Keratinocyte (primary cell): ENCODE data around the gene OR2T27. TPM values are rescaled to one million over a fixed set of nuclear protein-coding genes. Genes with fewer than 3 reads are reported as not detected.
"Not testable (repeated sequence)": the region's sequence is repeated elsewhere in the genome, so short reads cannot be mapped to it uniquely, and the experiment has no call there.

ENCODE experiments used
- DNase-seq: peaks from one replicate; pipeline ENCODE4 v3.0.0-alpha.2; 2011; ENCODE audit warnings: low read depth, missing footprints, low spot score
- FAIRE-seq: peaks from 2 replicates; lab custom pipeline; 2011; peaks lifted over from hg19 to GRCh38; lab: Jason Lieb, UNC
- H2AFZ ChIP-seq: 2 replicates; pipeline ENCODE4 v1.6.0; 2012; ENCODE audit warnings: low read length, control low read depth, inconsistent platforms; ENCODE audit not compliant: control insufficient read depth
- H3K27ac ChIP-seq: 2 replicates; pipeline ENCODE4 v1.5.1; 2011; ENCODE audit warnings: low read length; ENCODE audit not compliant: control insufficient read depth, insufficient read depth
- H3K27me3 ChIP-seq: 3 replicates; pipeline ENCODE4 v1.6.0; 2011; ENCODE audit warnings: low read length; ENCODE audit not compliant: control insufficient read depth, insufficient read depth; ENCODE audit errors: extremely low read depth
- H3K36me3 ChIP-seq, 2 experiments: 2 replicates in 1 of 2; 3 replicates in 1 of 2; pipeline ENCODE4 v1.5.1; 2011; ENCODE audit warnings: low read length in 2 of 2, mild to moderate bottlenecking in 1 of 2; ENCODE audit not compliant: control insufficient read depth in 2 of 2, insufficient read depth in 2 of 2; ENCODE audit errors: extremely low read depth in 1 of 2
- H3K4me1 ChIP-seq: 3 replicates; pipeline ENCODE4 v1.5.1; 2011; ENCODE audit warnings: low read length; ENCODE audit not compliant: control insufficient read depth, insufficient read depth; ENCODE audit errors: extremely low read depth
- H3K4me2 ChIP-seq: 3 replicates; pipeline ENCODE4 v1.6.0; 2011; ENCODE audit warnings: low read depth, low read length; ENCODE audit not compliant: control insufficient read depth, insufficient read depth; ENCODE audit errors: extremely low read depth
- H3K4me3 ChIP-seq, 3 experiments: fragments of 200-600 bp in 1 of 3; sonication (generic) in 1 of 3; 2 replicates in 2 of 3; 3 replicates in 1 of 3; pipeline ENCODE4 v1.5.1; 2011 to 2016; ENCODE audit warnings: low read length in 3 of 3, mild to moderate bottlenecking in 3 of 3, control low read depth in 2 of 3, inconsistent platforms in 1 of 3, low read depth in 1 of 3, mixed read lengths in 1 of 3, mixed run types in 1 of 3, moderate library complexity in 1 of 3; ENCODE audit not compliant: control insufficient read depth in 2 of 3, insufficient read depth in 2 of 3; ENCODE audit errors: extremely low read depth in 1 of 3
- H3K79me2 ChIP-seq: 2 replicates; pipeline ENCODE4 v1.6.0; 2012; ENCODE audit warnings: low read length; ENCODE audit not compliant: control insufficient read depth, insufficient read depth
- H3K9ac ChIP-seq: 3 replicates; pipeline ENCODE4 v1.6.0; 2011; ENCODE audit warnings: low read length; ENCODE audit not compliant: control insufficient read depth, insufficient read depth; ENCODE audit errors: extremely low read depth
- H3K9me1 ChIP-seq: 3 replicates; pipeline ENCODE4 v1.6.0; 2011; ENCODE audit warnings: low read length; ENCODE audit not compliant: control insufficient read depth, insufficient read depth; ENCODE audit errors: extremely low read depth
- H3K9me3 ChIP-seq: 2 replicates; pipeline ENCODE4 v1.5.1; 2012; ENCODE audit warnings: low read depth, low read length; ENCODE audit not compliant: control insufficient read depth
- H4K20me1 ChIP-seq: 3 replicates; pipeline ENCODE4 v1.6.0; 2011; ENCODE audit warnings: low read length; ENCODE audit not compliant: control insufficient read depth, insufficient read depth; ENCODE audit errors: extremely low read depth
- CTCF ChIP-seq, 3 experiments: IDR thresholded peaks in 1 of 3; conservative IDR thresholded peaks in 1 of 3; optimal IDR thresholded peaks in 1 of 3; 2 replicates in 2 of 3; 3 replicates in 1 of 3; pipeline versions ENCODE3 to v1.5.1; 2011; ENCODE audit warnings: low read length in 3 of 3, mild to moderate bottlenecking in 3 of 3, moderate library complexity in 2 of 3, control low read depth in 1 of 3, inconsistent platforms in 1 of 3; ENCODE audit not compliant: insufficient read depth in 2 of 3; ENCODE audit errors: extremely low read depth in 1 of 3
- EZH2 ChIP-seq: IDR thresholded peaks from one replicate; pipeline ENCODE4 v1.6.1; 2012; ENCODE audit warnings: inconsistent platforms, mild to moderate bottlenecking, low read length, moderate library complexity
- dilution Hi-C: fragments of 300-500 bp; cut with MboI; formaldehyde crosslinking; loops from one replicate; pipeline ENCODE4 v1.7.0; 2020; ENCODE audit warnings: low sequenced_read_pairs; ENCODE audit not compliant: extremely low pct_ligation_motif_present
- polyA minus RNA-seq, 3 experiments: library from RNA; depleted of rRNA, polyadenylated mRNA; stranded (reverse); fragments of >200 nt; gene quantifications; 1 replicate in 1 of 3; 2 replicates in 1 of 3; 3 replicates in 1 of 3; pipeline ENCODE4 v1.2.3, GENCODE V29; 2011
- polyA plus RNA-seq, 5 experiments: library from polyadenylated mRNA; depleted of rRNA in 3 of 5; stranded (reverse) in 3 of 5; stranded (forward) in 1 of 5; unstranded in 1 of 5; fragments of >200 nt; gene quantifications; 1 replicate in 1 of 5; 2 replicates in 3 of 5; 3 replicates in 1 of 5; pipeline versions ENCODE4 v1.2.1 to v1.2.3, GENCODE V29; 2011 to 2012; ENCODE audit warnings: missing spikeins in 2 of 5, low read depth in 1 of 5, low replicate concordance in 1 of 5

OR2T27 gene
- polyA plus RNA-seq (not detected in 3 replicates), polyA minus RNA-seq (not detected in 3 replicates)
- polyA plus RNA-seq (2011; ENCODE audit: low read depth): not detected
- not detected in 2 replicates for polyA plus RNA-seq (2011; cell fraction: cytosol; rRNA removed)
- polyA plus RNA-seq (2011; cell fraction: nucleus; rRNA removed): not detected in 2 replicates
- not detected in 2 replicates for polyA plus RNA-seq (2012; ENCODE audit: low replicate concordance)
- not detected for polyA minus RNA-seq (2011; cell fraction: cytosol; rRNA and poly(A)+ RNA removed)
- polyA minus RNA-seq (2011; cell fraction: nucleus; rRNA and poly(A)+ RNA removed): not detected in 2 replicates

- H3K9me1 ChIP-seq, H3K27ac ChIP-seq, H3K4me2 ChIP-seq, H3K27me3 ChIP-seq, H3K9ac ChIP-seq, H2AFZ ChIP-seq, H3K79me2 ChIP-seq, FAIRE-seq, DNase-seq, H4K20me1 ChIP-seq, H3K36me3 ChIP-seq, H3K4me3 ChIP-seq, dilution Hi-C loops, H3K4me1 ChIP-seq, H3K9me3 ChIP-seq: not testable (repeated sequence)
Observed at GRCh38 chr1:248655354-248655753, at the start of gene OR2T27. Gene OR2T27, minus strand, starts transcription at chr1:248655528. Its CDS starts 4,644 bp downstream, at chr1:248650884.

- H3K36me3 ChIP-seq: no peaks in the 10 kb centered on the region
- FAIRE-seq: no peak
- H3K79me2 ChIP-seq: no peaks in the 10 kb centered on the region
- no peaks in the 10 kb centered on the region for H3K4me1 ChIP-seq
- H4K20me1 ChIP-seq: no peaks in the 10 kb centered on the region
- no peak overlapping the region for H2AFZ ChIP-seq
- dilution Hi-C loops: no loop called here
- no peaks in the 10 kb centered on the region for H3K9me3 ChIP-seq
- H3K9me1 ChIP-seq: no peaks in the 10 kb centered on the region
- no peak overlapping the region for H3K9ac ChIP-seq
- TF ChIP-seq CTCF (optimal IDR thresholded peaks at IDR 0.05 in 1 of 3, IDR thresholded peaks at IDR 0.05 in 1 of 3, conservative IDR thresholded peaks at IDR 0.05 in 1 of 3; ENCODE audit: extremely low read depth in 1 of 3, insufficient read depth in 2 of 3, low read length in 3 of 3) (no peak), EZH2 (no peak)
- DNase-seq: no peak
- no peak overlapping the region for H3K4me3 ChIP-seq
- no peak overlapping the region for H3K27ac ChIP-seq
- H3K27me3 ChIP-seq: no peaks in the 10 kb centered on the region
- no peak overlapping the region for H3K4me2 ChIP-seq
Observed at GRCh38 chr1:248704606-248705005, 49.3 kb upstream of the OR2T27 start.

GRCh38 chr1:248703674-248704073 is 48.3 kb upstream of the OR2T27 start:
- Histone ChIP-seq H4K20me1 (no peaks in the 10 kb centered on the region), H3K27me3 (no peaks in the 10 kb centered on the region), H3K79me2 (no peaks in the 10 kb centered on the region), H3K9ac (no peak overlapping the region), H3K4me2 (no peak overlapping the region), H3K27ac (no peak overlapping the region), H2AFZ (no peak overlapping the region), H3K4me3 (no peak overlapping the region), H3K36me3 (no peaks in the 10 kb centered on the region), H3K4me1 (no peaks in the 10 kb centered on the region), H3K9me3 (no peaks in the 10 kb centered on the region), H3K9me1 (no peaks in the 10 kb centered on the region)
- TF ChIP-seq CTCF (optimal IDR thresholded peaks at IDR 0.05 in 1 of 3, IDR thresholded peaks at IDR 0.05 in 1 of 3, conservative IDR thresholded peaks at IDR 0.05 in 1 of 3; ENCODE audit: extremely low read depth in 1 of 3, insufficient read depth in 2 of 3, low read length in 3 of 3): no peak
- TF ChIP-seq EZH2: no peak
- FAIRE-seq: no peak
- dilution Hi-C loops: no loop called here
- DNase-seq: no peak
